GM23338 (cell line): ENCODE measurements around the gene RFNG. TPM values are rescaled to one million over a fixed set of nuclear protein-coding genes. Genes with fewer than 3 reads are reported as not detected.

Source experiments
- ATAC-seq: fragments of 200-7000 bp; cut with Tn5 transposase; 3 replicates; pipeline ENCODE4 v1.9.1; 2020
- DNase-seq: peaks from one replicate; pipeline ENCODE4 v3.0.0-alpha.2; 2015; ENCODE audit warnings: low spot score
- H2AFZ ChIP-seq: fragments of 200-600 bp; sonication (generic); 2 replicates; pipeline ENCODE4 v1.8.0; 2016; ENCODE audit warnings: antibody characterized with exemption, mild to moderate bottlenecking, moderate library complexity
- H3F3A ChIP-seq: fragments of 200-600 bp; sonication (generic); replicated peaks from 2 replicates; pipeline ENCODE4 v1.8.0; 2017; ENCODE audit warnings: antibody characterized with exemption, mixed run types, low read depth
- H3K27ac ChIP-seq: fragments of 200-600 bp; sonication (generic); 2 replicates; pipeline ENCODE4 v1.6.1; 2016; ENCODE audit warnings: low read depth
- H3K27me3 ChIP-seq: fragments of 200-600 bp; sonication (generic); 2 replicates; pipeline ENCODE4 v1.8.0; 2016; ENCODE audit warnings: mild to moderate bottlenecking, mixed run types, moderate library complexity; ENCODE audit not compliant: insufficient read depth
- H3K36me3 ChIP-seq: fragments of 200-600 bp; sonication (generic); 2 replicates; pipeline ENCODE4 v1.8.0; 2016; ENCODE audit warnings: mild to moderate bottlenecking; ENCODE audit not compliant: insufficient read depth
- H3K4me1 ChIP-seq: fragments of 200-600 bp; sonication (generic); 2 replicates; pipeline ENCODE4 v1.8.0; 2016; ENCODE audit warnings: mild to moderate bottlenecking, moderate library complexity; ENCODE audit not compliant: insufficient read depth
- H3K4me2 ChIP-seq: fragments of 200-600 bp; sonication (generic); 2 replicates; pipeline ENCODE4 v1.7.1; 2017; ENCODE audit warnings: mixed run types
- H3K4me3 ChIP-seq: fragments of 200-600 bp; sonication (generic); 2 replicates; pipeline ENCODE4 v1.6.1; 2016; ENCODE audit warnings: mixed run types
- H3K79me2 ChIP-seq: fragments of 200-600 bp; sonication (generic); replicated peaks from 2 replicates; pipeline ENCODE4 v1.8.0; 2017; ENCODE audit warnings: mild to moderate bottlenecking; ENCODE audit not compliant: insufficient read depth
- H3K9me2 ChIP-seq: fragments of 200-600 bp; sonication (generic); 2 replicates; pipeline ENCODE4 v1.8.0; 2017; ENCODE audit not compliant: insufficient read depth
- H4K20me1 ChIP-seq: fragments of 200-600 bp; sonication (generic); replicated peaks from 2 replicates; pipeline ENCODE4 v1.8.0; 2017; ENCODE audit warnings: mild to moderate bottlenecking; ENCODE audit not compliant: insufficient read depth
- H3K27ac Mint-ChIP-seq: 2 replicates; pipeline ENCODE4 v1.8.0; 2020; ENCODE audit warnings: inconsistent platforms, mild to moderate bottlenecking, moderate library complexity, mixed read lengths
- H3K27me3 Mint-ChIP-seq: 3 replicates; pipeline ENCODE4 v1.8.0; 2022; ENCODE audit warnings: low read depth, mild to moderate bottlenecking, moderate library complexity, mixed read lengths, inconsistent platforms; ENCODE audit not compliant: insufficient read depth, poor library complexity
- H3K36me3 Mint-ChIP-seq: 3 replicates; pipeline ENCODE4 v1.8.0; 2021; ENCODE audit warnings: low read depth, mild to moderate bottlenecking, inconsistent platforms, moderate library complexity, mixed read lengths
- H3K4me1 Mint-ChIP-seq: 3 replicates; pipeline ENCODE4 v1.8.0; 2020; ENCODE audit warnings: mild to moderate bottlenecking, inconsistent platforms, mixed read lengths
- H3K4me3 Mint-ChIP-seq: 3 replicates; pipeline ENCODE4 v1.8.0; 2021; ENCODE audit warnings: moderate library complexity, mild to moderate bottlenecking, inconsistent platforms, mixed read lengths
- H3K9me3 Mint-ChIP-seq: 3 replicates; pipeline ENCODE4 v1.8.0; 2020; ENCODE audit warnings: moderate library complexity, mild to moderate bottlenecking, inconsistent platforms, mixed read lengths
- CREB1 ChIP-seq: fragments of 250-450 bp; sonication (Bioruptor Pico); IDR thresholded peaks from 2 replicates; pipeline ENCODE4 v1.5.0; 2020; ENCODE audit warnings: low read depth, mild to moderate bottlenecking, moderate library complexity
- CTCF ChIP-seq, 2 experiments: fragments of 200-600 bp in 1 of 2; sonication (generic) in 1 of 2; conservative IDR thresholded peaks; 2 replicates each; pipeline versions ENCODE4 v1.5.1 to v1.6.1; 2016 to 2017; ENCODE audit warnings: antibody characterized with exemption in 2 of 2, low read depth in 2 of 2, mild to moderate bottlenecking in 2 of 2, moderate library complexity in 1 of 2
- ETS1 ChIP-seq: IDR thresholded peaks from 2 replicates; pipeline ENCODE4 v1.6.1; 2016; ENCODE audit warnings: antibody characterized with exemption
- EZH2 ChIP-seq: fragments of 200-600 bp; sonication (generic); IDR thresholded peaks from one replicate; pipeline ENCODE4 v1.8.0; 2017; ENCODE audit warnings: antibody characterized with exemption, mild to moderate bottlenecking, low read depth; ENCODE audit not compliant: unreplicated experiment
- EZH2phosphoT487 ChIP-seq: fragments of 200-600 bp; sonication (generic); IDR thresholded peaks from one replicate; pipeline ENCODE4 v1.8.1; 2018; ENCODE audit warnings: antibody characterized with exemption; ENCODE audit not compliant: unreplicated experiment
- JUNB ChIP-seq: IDR thresholded peaks from one replicate; pipeline ENCODE4 v1.6.1; 2016; ENCODE audit warnings: antibody characterized with exemption; ENCODE audit not compliant: unreplicated experiment
- NANOG ChIP-seq: IDR thresholded peaks from 2 replicates; pipeline ENCODE4 v1.6.1; 2016; ENCODE audit warnings: antibody characterized with exemption, borderline replicate concordance
- POLR2AphosphoS5 ChIP-seq: IDR thresholded peaks from 2 replicates; pipeline ENCODE4 v1.6.1; 2016; ENCODE audit warnings: antibody characterized with exemption, low read depth
- REST ChIP-seq: IDR thresholded peaks from one replicate; pipeline ENCODE4 v1.6.1; 2018; ENCODE audit warnings: antibody characterized with exemption; ENCODE audit not compliant: unreplicated experiment
- STAT1 ChIP-seq: IDR thresholded peaks from one replicate; pipeline ENCODE4 v1.6.1; 2016; ENCODE audit warnings: antibody characterized with exemption; ENCODE audit not compliant: unreplicated experiment
- ZNF114 ChIP-seq: fragments of 250-450 bp; sonication (Bioruptor Pico); IDR thresholded peaks from 2 replicates; pipeline ENCODE4 v1.5.0; 2020; ENCODE audit warnings: mild to moderate bottlenecking, moderate library complexity
- ZNF331 ChIP-seq: fragments of 250-450 bp; sonication (Bioruptor Pico); IDR thresholded peaks from 2 replicates; pipeline ENCODE4 v1.5.0; 2020; ENCODE audit warnings: low read depth, mild to moderate bottlenecking, moderate library complexity
- polyA plus RNA-seq: library from polyadenylated mRNA; unstranded; fragments of >200 nt; fragmentation: Nextera tagmentation; extraction: Ambion mirVana; gene quantifications from 2 replicates; pipeline ENCODE4 v1.2.1, GENCODE V29; 2016
- total RNA-seq: library from RNA; depleted of rRNA; stranded (reverse); fragments of >200 nt; shearing (Covaris generic); gene quantifications from 2 replicates; pipeline ENCODE4 v1.2.3, GENCODE V29; 2014

Gene RFNG
- total and polyA plus RNA-seq, 2 experiments from 2014 or later = 18.0 to 44.7 TPM

- TF ChIP-seq CREB1 (CRISPR knock-in tag) = no peak
- no peak for TF ChIP-seq ZNF331
- TF ChIP-seq JUNB = no peak
- no peak for TF ChIP-seq REST
- TF ChIP-seq CTCF (conservative IDR thresholded peaks at IDR 0.05; ENCODE audit: low read depth in 2 of 2) = no peak
- TF ChIP-seq EZH2 = no peak
- no peak for TF ChIP-seq POLR2AphosphoS5
Measured at GRCh38 chr17:82010575-82011525, 40.8 kb downstream of the RFNG start (continued).

- Histone ChIP-seq H3K36me3 (no peaks in the 10 kb centered on the region), H3F3A (no peaks in the 10 kb centered on the region), H4K20me1 (no peaks in the 10 kb centered on the region), H3K9me2 (no peaks in the 10 kb centered on the region), H3K4me1 (no peaks in the 10 kb centered on the region), H3K79me2 (no peaks in the 10 kb centered on the region), H3K27me3 (no peaks in the 10 kb centered on the region), H3K4me2 (no peak overlapping the region), H3K4me3 (no peak overlapping the region), H3K27ac (no peak overlapping the region), H2AFZ (no peak overlapping the region)
- DNase-seq (no peak), ATAC-seq (no peak)
- H3K9me3 Mint-ChIP-seq = no peaks in the 10 kb centered on the region
- no peaks in the 10 kb centered on the region for H3K36me3 Mint-ChIP-seq
- no peak overlapping the region for H3K4me3 Mint-ChIP-seq
- no peaks in the 10 kb centered on the region for H3K4me1 Mint-ChIP-seq
- H3K27ac Mint-ChIP-seq = no peak overlapping the region
- H3K27me3 Mint-ChIP-seq = peaks cover 9% of the 10 kb centered on the region
- TF ChIP-seq EZH2phosphoT487 (no peak), ETS1 (no peak), STAT1 (no peak), JUNB (no peak), REST (no peak), CREB1 (CRISPR knock-in tag) (no peak), ZNF114 (CRISPR knock-in tag) (no peak), CTCF (conservative IDR thresholded peaks at IDR 0.05; ENCODE audit: low read depth in 2 of 2) (no peak), ZNF331 (no peak), NANOG (no peak)
Measured at GRCh38 chr17:82009413-82009812, 42.2 kb downstream of the RFNG start.
